Caco-2 (cell line): ENCODE measurements around the gene COL12A1. TPM values are rescaled to one million over a fixed set of nuclear protein-coding genes. Genes with fewer than 3 reads are reported as not detected.
"Not testable (repeated sequence)": the region's sequence is repeated elsewhere in the genome, so short reads cannot be mapped to it uniquely, and the experiment has no call there.

Experiments
- BruUV-seq: library from RNA; stranded (reverse); fragments of 400-500 nt; replicated peaks from 2 replicates; lab custom pipeline; 2021; lab: Mats Ljungman, UMichigan
- CTCF ChIA-PET: fragments of 300-600 bp; sonication (Branson Sonifier 250); formaldehyde crosslinking; loops from one replicate; lab custom pipeline; 2022; ENCODE audit warnings: antibody characterized with exemption; lab: Charles Lee
- POLR2A ChIA-PET: fragments of 300-600 bp; sonication (Branson Sonifier 250); formaldehyde crosslinking; loops from one replicate; lab custom pipeline; 2022; ENCODE audit warnings: antibody characterized with exemption; lab: Charles Lee
- DNase-seq, 2 experiments: peaks; one replicate each; pipeline versions ENCODE4 v3.0.0 to v3.0.0-alpha.2; 2020 to 2022
- H3K27me3 ChIP-seq: replicated peaks from 2 replicates; pipeline ENCODE4 v1.6.0; 2011; ENCODE audit warnings: low read length; ENCODE audit not compliant: control insufficient read depth, insufficient read depth
- H3K36me3 ChIP-seq: 2 replicates; pipeline ENCODE4 v1.5.1; 2011; ENCODE audit warnings: low read length; ENCODE audit not compliant: control insufficient read depth, insufficient read depth
- H3K4me1 ChIP-seq: fragments of 250-450 bp; sonication (Bioruptor Pico); 2 replicates; pipeline ENCODE4 v1.5.1; 2020; ENCODE audit warnings: mild to moderate bottlenecking
- H3K4me3 ChIP-seq: 2 replicates; pipeline ENCODE4 v1.5.1; 2011; ENCODE audit warnings: low read depth, mild to moderate bottlenecking, control low read depth, low read length
- H3K9me3 ChIP-seq: fragments of 250-450 bp; sonication (Bioruptor Pico); 2 replicates; pipeline ENCODE4 v1.5.1; 2020; ENCODE audit warnings: mild to moderate bottlenecking, moderate library complexity
- H3K27ac Mint-ChIP-seq: one replicate; pipeline ENCODE4 v1.8.0; 2022; ENCODE audit warnings: mixed read lengths; ENCODE audit not compliant: unreplicated experiment
- H3K27me3 Mint-ChIP-seq: one replicate; pipeline ENCODE4 v1.8.0; 2022; ENCODE audit warnings: mixed read lengths; ENCODE audit not compliant: insufficient read depth, unreplicated experiment
- H3K36me3 Mint-ChIP-seq: one replicate; pipeline ENCODE4 v1.8.0; 2022; ENCODE audit warnings: mild to moderate bottlenecking, mixed read lengths; ENCODE audit not compliant: insufficient read depth, unreplicated experiment
- H3K4me1 Mint-ChIP-seq: one replicate; pipeline ENCODE4 v1.8.0; 2022; ENCODE audit warnings: low read depth, mixed read lengths; ENCODE audit not compliant: unreplicated experiment
- H3K4me3 Mint-ChIP-seq: one replicate; pipeline ENCODE4 v1.8.0; 2022; ENCODE audit warnings: mild to moderate bottlenecking, moderate library complexity, mixed read lengths; ENCODE audit not compliant: unreplicated experiment
- H3K9me3 Mint-ChIP-seq: one replicate; pipeline ENCODE4 v1.8.0; 2022; ENCODE audit warnings: mixed read lengths; ENCODE audit not compliant: unreplicated experiment
- intact Hi-C: fragments of 100-400 bp; cut with micrococcal nuclease; formaldehyde crosslinking; loops from one replicate; pipeline ENCODE4 v1.10.0; 2022; ENCODE audit not compliant: unreplicated experiment
- total RNA-seq: library from RNA; stranded (reverse); gene quantifications from 2 replicates; pipeline ENCODE4 v1.2.3, GENCODE V29; 2022
- TF ChIP-seq, protein P1 (sequence below), 2 experiments: fragments of 200-600 bp in 1 of 2; IDR thresholded peaks; 1 replicate in 1 of 2; 2 replicates in 1 of 2; pipeline versions ENCODE4 v1.5.1 to v1.8.0; 2011 to 2022; ENCODE audit warnings: antibody characterized with exemption in 1 of 2, control low read depth in 1 of 2, inconsistent platforms in 1 of 2, low read depth in 1 of 2, low read length in 1 of 2, mild to moderate bottlenecking in 1 of 2, moderate library complexity in 1 of 2; ENCODE audit not compliant: insufficient read depth in 1 of 2, severe bottlenecking in 1 of 2, unreplicated experiment in 1 of 2

COL12A1 gene
- total RNA-seq, 1 experiment from 2014 or later, result 68.0 TPM

DNA sequence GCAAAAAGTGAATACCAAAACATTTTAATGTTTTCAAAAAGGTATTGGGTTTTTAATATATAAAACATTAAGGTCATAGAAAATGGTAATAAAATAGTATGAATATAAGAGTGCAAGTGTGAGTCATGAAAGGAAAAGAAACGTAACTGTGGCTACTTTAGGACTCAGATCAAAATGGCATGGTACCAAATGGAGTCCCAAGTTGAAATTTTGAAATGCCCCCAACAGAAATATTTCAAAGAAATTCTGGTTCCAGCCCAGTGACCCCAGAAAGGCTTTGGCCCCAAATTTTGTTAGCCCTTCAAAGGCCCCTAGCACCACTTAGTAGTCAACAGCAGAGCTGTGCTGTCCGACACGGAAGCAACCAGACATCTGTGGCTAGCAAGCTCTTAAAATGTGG is 6.0 kb downstream of the COL12A1 start:
- H3K27ac Mint-ChIP-seq, result no peak overlapping the region

DNA sequence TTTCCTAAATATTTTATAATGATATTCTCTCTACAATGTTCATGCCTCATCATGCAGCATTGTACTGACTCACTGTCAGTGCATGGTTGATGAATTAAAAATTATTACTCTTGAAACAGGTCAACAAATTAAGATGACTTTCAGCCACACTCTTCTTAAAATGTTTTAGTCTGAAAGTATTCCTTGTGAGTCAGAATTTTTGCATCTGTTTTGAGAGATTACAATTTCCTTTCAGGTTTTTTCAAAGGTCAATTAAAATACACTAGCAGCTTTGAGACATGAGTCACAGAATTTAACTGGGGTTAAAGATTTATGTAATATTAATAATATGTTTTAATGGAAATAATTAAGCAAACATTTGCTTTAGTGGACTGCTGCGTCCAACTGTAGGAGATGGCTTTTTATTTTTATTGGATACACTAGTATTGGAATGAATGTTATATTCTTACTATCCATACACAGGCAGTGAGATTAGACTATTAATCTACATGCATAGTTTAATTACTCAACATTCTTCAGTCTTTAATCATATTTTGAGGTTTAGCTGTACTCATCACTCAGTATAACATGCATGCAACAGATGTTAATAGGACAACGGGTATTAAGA is 9.7 kb downstream of the COL12A1 start:
- Mint-ChIP-seq H3K4me1 (no peaks in the 10 kb centered on the region), H3K9me3 (no peaks in the 10 kb centered on the region), H3K36me3 (no peaks in the 10 kb centered on the region), H3K27ac (no peak overlapping the region), H3K27me3 (no peaks in the 10 kb centered on the region), H3K4me3 (no peak overlapping the region)
- no peak for DNase-seq
- BruUV-seq, result no TSS peak
- Histone ChIP-seq H3K9me3 (no peaks in the 10 kb centered on the region), H3K4me1 (no peaks in the 10 kb centered on the region), H3K27me3 (no peaks in the 10 kb centered on the region), H3K36me3 (no peaks in the 10 kb centered on the region), H3K4me3 (no peak overlapping the region)
- ChIA-PET POLR2A (no interaction called here), CTCF (no interaction called here)
- intact Hi-C loops, result no loop called here
- TF ChIP-seq, protein P1, sequence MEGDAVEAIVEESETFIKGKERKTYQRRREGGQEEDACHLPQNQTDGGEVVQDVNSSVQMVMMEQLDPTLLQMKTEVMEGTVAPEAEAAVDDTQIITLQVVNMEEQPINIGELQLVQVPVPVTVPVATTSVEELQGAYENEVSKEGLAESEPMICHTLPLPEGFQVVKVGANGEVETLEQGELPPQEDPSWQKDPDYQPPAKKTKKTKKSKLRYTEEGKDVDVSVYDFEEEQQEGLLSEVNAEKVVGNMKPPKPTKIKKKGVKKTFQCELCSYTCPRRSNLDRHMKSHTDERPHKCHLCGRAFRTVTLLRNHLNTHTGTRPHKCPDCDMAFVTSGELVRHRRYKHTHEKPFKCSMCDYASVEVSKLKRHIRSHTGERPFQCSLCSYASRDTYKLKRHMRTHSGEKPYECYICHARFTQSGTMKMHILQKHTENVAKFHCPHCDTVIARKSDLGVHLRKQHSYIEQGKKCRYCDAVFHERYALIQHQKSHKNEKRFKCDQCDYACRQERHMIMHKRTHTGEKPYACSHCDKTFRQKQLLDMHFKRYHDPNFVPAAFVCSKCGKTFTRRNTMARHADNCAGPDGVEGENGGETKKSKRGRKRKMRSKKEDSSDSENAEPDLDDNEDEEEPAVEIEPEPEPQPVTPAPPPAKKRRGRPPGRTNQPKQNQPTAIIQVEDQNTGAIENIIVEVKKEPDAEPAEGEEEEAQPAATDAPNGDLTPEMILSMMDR (IDR thresholded peaks at IDR 0.05; ENCODE audit: insufficient read depth in 1 of 2, low read depth in 1 of 2, low read length in 1 of 2, severe bottlenecking in 1 of 2, unreplicated experiment in 1 of 2), result no peak

More for the DNA sequence above, 6.0 kb downstream of the COL12A1 start:
- Mint-ChIP-seq H3K9me3 (no peaks in the 10 kb centered on the region), H3K4me3 (no peak overlapping the region), H3K36me3 (no peaks in the 10 kb centered on the region), H3K4me1 (peaks cover 16% of the 10 kb centered on the region), H3K27me3 (no peaks in the 10 kb centered on the region)
- ChIA-PET POLR2A (no interaction called here), CTCF (no interaction called here)
- H3K27me3 ChIP-seq, result no peaks in the 10 kb centered on the region
- H3K9me3 ChIP-seq, result no peaks in the 10 kb centered on the region
- no TSS peak for BruUV-seq
- TF ChIP-seq, protein P1 (IDR thresholded peaks at IDR 0.05; ENCODE audit: insufficient read depth in 1 of 2, low read depth in 1 of 2, low read length in 1 of 2, severe bottlenecking in 1 of 2, unreplicated experiment in 1 of 2), result no peak
- no peak overlapping the region for H3K4me3 ChIP-seq
- intact Hi-C loops, result loop anchor here (10.0 kb wide), 1 partner anchor 125 kb away; no protein-coding TSS in a partner anchor
- H3K36me3 ChIP-seq, result no peaks in the 10 kb centered on the region
- peaks cover 10% of the 10 kb centered on the region for H3K4me1 ChIP-seq
- no peak for DNase-seq

DNA sequence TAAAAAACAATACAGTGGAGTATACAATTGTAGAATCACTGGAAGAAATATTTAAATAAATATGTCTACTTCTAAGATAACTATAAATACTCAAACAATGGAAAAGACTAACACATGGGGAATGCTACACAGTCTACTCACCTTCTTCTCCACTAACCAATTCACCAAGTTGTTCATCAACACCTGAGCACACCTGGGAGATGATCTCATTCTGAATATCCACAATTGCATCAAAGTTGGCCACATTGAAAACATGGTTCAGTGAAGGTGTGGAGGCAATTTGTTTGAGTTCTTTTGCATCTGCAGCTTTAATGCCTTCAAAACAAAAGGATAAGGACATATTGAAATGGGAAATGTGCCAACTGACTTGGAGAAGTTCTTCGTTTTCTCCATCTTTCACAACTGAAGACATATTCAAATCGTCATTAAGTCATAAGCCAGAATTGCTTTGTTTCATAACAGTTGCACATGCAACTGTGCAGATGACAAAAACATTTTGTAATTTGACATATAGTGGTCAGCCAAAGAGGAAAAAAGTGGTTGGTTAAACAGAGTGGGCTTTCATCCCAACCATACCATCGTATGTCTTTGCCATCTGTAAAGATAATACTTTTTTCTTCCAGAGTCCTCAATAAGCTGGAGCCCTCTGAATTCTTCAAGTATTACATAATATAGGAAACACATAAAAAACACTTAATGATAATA is 17.5 kb downstream of the COL12A1 start:
- Mint-ChIP-seq H3K4me3 (no peak overlapping the region), H3K9me3 (peaks cover 14% of the 10 kb centered on the region), H3K27ac (no peak overlapping the region), H3K27me3 (no peaks in the 10 kb centered on the region), H3K36me3 (peaks cover 22% of the 10 kb centered on the region), H3K4me1 (peaks cover 7% of the 10 kb centered on the region)
- Histone ChIP-seq H3K9me3 (peaks cover 7% of the 10 kb centered on the region; the same call in 1 of the 2 replicates), H3K27me3 (no peaks in the 10 kb centered on the region), H3K36me3 (no peaks in the 10 kb centered on the region), H3K4me1 (peaks cover 19% of the 10 kb centered on the region), H3K4me3 (no peak overlapping the region)
- CTCF ChIA-PET, result no interaction called here
- POLR2A ChIA-PET, result no interaction called here
- DNase-seq, result no peak
- TF ChIP-seq, protein P1 (IDR thresholded peaks at IDR 0.05; ENCODE audit: insufficient read depth in 1 of 2, low read depth in 1 of 2, low read length in 1 of 2, severe bottlenecking in 1 of 2, unreplicated experiment in 1 of 2), result no peak
- BruUV-seq, result no TSS peak
- intact Hi-C loops, result no loop called here

DNA sequence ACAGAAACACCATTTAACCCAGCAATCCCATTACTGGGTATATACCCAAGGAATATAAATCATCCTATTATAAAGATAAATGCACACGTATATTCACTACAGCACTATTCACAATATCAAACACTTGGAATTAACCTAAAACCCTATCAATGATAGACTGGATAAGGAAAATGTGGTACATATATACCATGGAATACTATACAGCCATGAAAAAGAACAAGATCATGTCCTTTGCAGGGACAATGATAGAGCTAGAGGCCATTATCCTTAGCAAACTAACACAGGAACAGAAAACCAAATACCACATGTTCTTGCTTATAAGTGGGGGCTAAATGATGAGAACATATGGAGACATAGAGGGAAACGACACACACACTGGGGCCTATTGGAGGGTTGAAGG is 19.3 kb downstream of the COL12A1 start:
- H3K27me3 Mint-ChIP-seq, DNase-seq, H3K9me3 ChIP-seq, H3K27me3 ChIP-seq, H3K27ac Mint-ChIP-seq, BruUV-seq, H3K36me3 ChIP-seq, H3K4me3 Mint-ChIP-seq, CTCF ChIA-PET, H3K4me3 ChIP-seq, POLR2A ChIA-PET, intact Hi-C loops: not testable (repeated sequence)
- Mint-ChIP-seq H3K9me3 (peaks cover 14% of the 10 kb centered on the region), H3K36me3 (peaks cover 33% of the 10 kb centered on the region), H3K4me1 (peaks cover 21% of the 10 kb centered on the region)
- peaks cover 27% of the 10 kb centered on the region for H3K4me1 ChIP-seq
